HCT116 (cell line): ENCODE measurements around the gene THUMPD2.

ENCODE experiments used
- CTCF ChIP-seq, 3 experiments: fragments of 200-600 bp in 1 of 3; sonication (generic) in 1 of 3; IDR thresholded peaks in 2 of 3; conservative IDR thresholded peaks in 1 of 3; 2 replicates each; pipeline ENCODE4 v1.5.1; 2012 to 2017; ENCODE audit warnings: low read depth in 2 of 3, low read length in 2 of 3, antibody characterized with exemption in 1 of 3, borderline replicate concordance in 1 of 3, control low read depth in 1 of 3, mild to moderate bottlenecking in 1 of 3, mixed read lengths in 1 of 3, mixed run types in 1 of 3, moderate library complexity in 1 of 3; ENCODE audit not compliant: insufficient read depth in 1 of 3
- EZH2 ChIP-seq: fragments of 200-600 bp; sonication (generic); IDR thresholded peaks from 2 replicates; pipeline ENCODE4 v1.6.1; 2017; ENCODE audit warnings: antibody characterized with exemption, mixed run types
- EZH2phosphoT487 ChIP-seq: fragments of 200-600 bp; IDR thresholded peaks from 2 replicates; pipeline ENCODE4 v1.6.1; 2018; ENCODE audit warnings: antibody characterized with exemption, borderline replicate concordance
- SP1 ChIP-seq: IDR thresholded peaks from 2 replicates; pipeline ENCODE4 v1.6.1; 2012; ENCODE audit warnings: low read depth
- YY1 ChIP-seq: IDR thresholded peaks from 2 replicates; pipeline ENCODE4 v1.6.1; 2011; ENCODE audit warnings: low read length, low read depth, moderate library complexity, mild to moderate bottlenecking; ENCODE audit not compliant: insufficient replicate concordance; ENCODE audit errors: extremely low read depth

GRCh38 chr2:39697454-39697853 is 81.6 kb downstream of the THUMPD2 start:
- TF ChIP-seq YY1 = no peak
- TF ChIP-seq EZH2phosphoT487 = no peak
- TF ChIP-seq EZH2 = no peak
- no peak for TF ChIP-seq CTCF (IDR thresholded peaks at IDR 0.05 in 2 of 3, conservative IDR thresholded peaks at IDR 0.05 in 1 of 3; ENCODE audit: borderline replicate concordance in 1 of 3, insufficient read depth in 1 of 3, low read depth in 2 of 3, low read length in 2 of 3)
- TF ChIP-seq SP1 = no peak
